Neural cell (in vitro differentiated cells): Measurements from ENCODE around the gene MPHOSPH8. TPM values are rescaled to one million over a fixed set of nuclear protein-coding genes. Genes with fewer than 3 reads are reported as not detected.

Experiments used
- H2AFZ ChIP-seq: fragments of 200-600, 300-800 bp; sonication (generic), shearing (Covaris generic); 2 replicates; pipeline ENCODE4 v1.6.0; 2014; ENCODE audit warnings: low read depth, mild to moderate bottlenecking, antibody characterized with exemption, low read length, moderate library complexity
- H3F3A ChIP-seq: fragments of 200-600 bp; shearing (Covaris generic); 2 replicates; pipeline ENCODE4 v1.6.1; 2016; ENCODE audit warnings: mild to moderate bottlenecking, moderate library complexity, mixed read lengths, antibody characterized with exemption, low read length; ENCODE audit not compliant: insufficient read depth, poor library complexity, severe bottlenecking
- H3K27ac ChIP-seq: fragments of 200-600, 300-800 bp; sonication (generic), shearing (Covaris generic); 2 replicates; pipeline ENCODE4 v1.5.1; 2014; ENCODE audit warnings: mild to moderate bottlenecking, low read length, moderate library complexity
- H3K27me3 ChIP-seq: fragments of 300-800, 200-600 bp; sonication (generic), shearing (Covaris generic); 2 replicates; pipeline ENCODE4 v1.6.0; 2014; ENCODE audit warnings: mild to moderate bottlenecking, low read depth, low read length, moderate library complexity; ENCODE audit not compliant: insufficient read depth
- H3K36me3 ChIP-seq: fragments of 300-800, 200-600 bp; sonication (generic), shearing (Covaris generic); 2 replicates; pipeline ENCODE4 v1.5.1; 2014; ENCODE audit warnings: mild to moderate bottlenecking, antibody characterized with exemption, low read length, moderate library complexity; ENCODE audit not compliant: insufficient read depth
- H3K4me2 ChIP-seq: fragments of 300-800, 200-600 bp; sonication (generic), shearing (Covaris generic); 2 replicates; pipeline ENCODE4 v1.6.0; 2014; ENCODE audit warnings: mild to moderate bottlenecking, low read length
- H3K4me3 ChIP-seq: fragments of 300-800, 200-600 bp; sonication (generic), shearing (Covaris generic); 2 replicates; pipeline ENCODE4 v1.5.1; 2014; ENCODE audit warnings: mild to moderate bottlenecking, low read length, moderate library complexity
- H3K79me2 ChIP-seq: fragments of 200-600 bp; shearing (Covaris generic); replicated peaks from 2 replicates; pipeline ENCODE4 v1.6.0; 2014; ENCODE audit warnings: mild to moderate bottlenecking, low read length, moderate library complexity; ENCODE audit not compliant: insufficient read depth
- H3K9ac ChIP-seq: fragments of 300-800, 200-600 bp; sonication (generic), shearing (Covaris generic); 2 replicates; pipeline ENCODE4 v1.6.1; 2016; ENCODE audit warnings: mild to moderate bottlenecking, low read length, mixed read lengths
- H3K9me2 ChIP-seq: fragments of 200-600 bp; shearing (Covaris generic); 2 replicates; pipeline ENCODE4 v1.6.1; 2016; ENCODE audit warnings: mild to moderate bottlenecking, low read length, mixed read lengths; ENCODE audit not compliant: insufficient read depth
- H3K9me3 ChIP-seq: fragments of 200-600, 300-800 bp; sonication (generic), shearing (Covaris generic); 2 replicates; pipeline ENCODE4 v1.6.1; 2016; ENCODE audit warnings: mild to moderate bottlenecking, mixed run types, low read length, moderate library complexity, mixed read lengths
- H4K20me1 ChIP-seq: fragments of 200-600 bp; shearing (Covaris generic); 2 replicates; pipeline ENCODE4 v1.6.1; 2016; ENCODE audit warnings: mild to moderate bottlenecking, mixed run types; ENCODE audit not compliant: insufficient read depth
- CTCF ChIP-seq: fragments of 450-650 bp; IDR thresholded peaks from 2 replicates; pipeline ENCODE4 v1.5.1; 2014; ENCODE audit warnings: antibody characterized with exemption, mild to moderate bottlenecking, moderate library complexity; ENCODE audit not compliant: poor library complexity, severe bottlenecking
- EP300 ChIP-seq: fragments of 450-650 bp; conservative IDR thresholded peaks from 2 replicates; pipeline ENCODE4 v1.6.1; 2014; ENCODE audit warnings: antibody characterized with exemption, mild to moderate bottlenecking, moderate library complexity; ENCODE audit not compliant: poor library complexity, severe bottlenecking
- EZH2 ChIP-seq: fragments of 200-600, 300-800 bp; shearing (Covaris generic), sonication (generic); IDR thresholded peaks from 2 replicates; pipeline ENCODE4 v1.6.1; 2014; ENCODE audit warnings: antibody characterized with exemption, low read length, borderline replicate concordance, mild to moderate bottlenecking; ENCODE audit not compliant: insufficient read depth, poor library complexity, severe bottlenecking
- MXI1 ChIP-seq: fragments of 450-650 bp; conservative IDR thresholded peaks from 2 replicates; pipeline ENCODE4 v1.6.1; 2014; ENCODE audit warnings: antibody characterized with exemption, mild to moderate bottlenecking; ENCODE audit not compliant: poor library complexity, severe bottlenecking
- POLR2AphosphoS5 ChIP-seq: IDR thresholded peaks from 2 replicates; pipeline ENCODE4 v1.6.1; 2012
- RAD21 ChIP-seq: fragments of 450-650 bp; conservative IDR thresholded peaks from 2 replicates; pipeline ENCODE4 v1.6.1; 2014; ENCODE audit warnings: antibody characterized with exemption, mild to moderate bottlenecking, moderate library complexity
- REST ChIP-seq: IDR thresholded peaks from 2 replicates; pipeline ENCODE4 v1.6.1; 2012; ENCODE audit warnings: borderline replicate concordance
- SMC3 ChIP-seq: fragments of 450-650 bp; conservative IDR thresholded peaks from 2 replicates; pipeline ENCODE4 v1.6.1; 2014; ENCODE audit warnings: antibody characterized with exemption, mild to moderate bottlenecking, moderate library complexity; ENCODE audit not compliant: poor library complexity
- TAF1 ChIP-seq: IDR thresholded peaks from 2 replicates; pipeline ENCODE4 v1.6.1; 2012; ENCODE audit warnings: low read depth
- polyA plus RNA-seq: library from polyadenylated mRNA; depleted of rRNA; stranded (reverse); fragments of >200 nt; gene quantifications from 2 replicates; pipeline ENCODE4 v1.2.3, GENCODE V29; 2014

MPHOSPH8 gene
- polyA plus RNA-seq, 1 donor from 2014 or later = 35.0 TPM

GRCh38 chr13:19646063-19646462 lies 12.6 kb downstream of the MPHOSPH8 start:
- peaks cover 23% of the 10 kb centered on the region for H3K36me3 ChIP-seq
- H3K27me3 ChIP-seq = no peaks in the 10 kb centered on the region

GRCh38 chr13:19650742-19651141 lies 17.3 kb downstream of the MPHOSPH8 start:
- TF ChIP-seq CTCF (no peak), REST (no peak)
- H2AFZ ChIP-seq = no peak overlapping the region

More at GRCh38 chr13:19646063-19646462, 12.6 kb downstream of the MPHOSPH8 start:
- Histone ChIP-seq H3F3A (no peaks in the 10 kb centered on the region), H3K9me3 (no peaks in the 10 kb centered on the region), H3K27ac (no peak overlapping the region), H3K9ac (no peak overlapping the region), H3K9me2 (no peaks in the 10 kb centered on the region), H4K20me1 (no peaks in the 10 kb centered on the region), H2AFZ (no peak overlapping the region), H3K79me2 (no peaks in the 10 kb centered on the region), H3K4me2 (no peak overlapping the region), H3K4me3 (no peak overlapping the region)
- TF ChIP-seq MXI1 = no peak
- no peak for TF ChIP-seq POLR2AphosphoS5
- TF ChIP-seq EZH2 = no peak
- TF ChIP-seq EP300 = no peak
- no peak for TF ChIP-seq TAF1
- TF ChIP-seq REST = no peak
- no peak for TF ChIP-seq RAD21
- no peak for TF ChIP-seq SMC3
- TF ChIP-seq CTCF = no peak

More at GRCh38 chr13:19650742-19651141, 17.3 kb downstream of the MPHOSPH8 start:
- Histone ChIP-seq H3F3A (no peaks in the 10 kb centered on the region), H3K4me2 (no peak overlapping the region), H3K4me3 (no peak overlapping the region), H3K27me3 (no peaks in the 10 kb centered on the region), H3K79me2 (no peaks in the 10 kb centered on the region), H3K9ac (no peak overlapping the region), H3K9me3 (no peaks in the 10 kb centered on the region), H3K27ac (no peak overlapping the region), H4K20me1 (no peaks in the 10 kb centered on the region), H3K36me3 (peaks cover 6% of the 10 kb centered on the region), H3K9me2 (no peaks in the 10 kb centered on the region)
